RPMI7951 (cell line): ENCODE results near the gene S1PR3. TPM values are rescaled to one million over a fixed set of nuclear protein-coding genes. Genes with fewer than 3 reads are reported as not detected.

Source experiments
- DNase-seq: peaks from one replicate; pipeline ENCODE4 v3.0.0-alpha.2; 2012; ENCODE audit warnings: low read depth
- total RNA-seq: library from RNA; depleted of rRNA; stranded (reverse); fragments of >200 nt; shearing (Covaris generic); gene quantifications from 2 replicates; pipeline ENCODE4 v1.2.3, GENCODE V29; 2014

S1PR3 gene
- total RNA-seq, 1 experiment from 2014 or later, result 16.8 TPM

GRCh38 chr9:88992556-88992955 lies 1.3 kb downstream of the S1PR3 start:
- no peak for DNase-seq

- no peak for DNase-seq
Observed at GRCh38 chr9:88993327-88993726, 2.1 kb downstream of the S1PR3 start.

- DNase-seq, result no peak
Observed at GRCh38 chr9:88993871-88994460, 2.7 kb downstream of the S1PR3 start.

- DNase-seq, result no peak
Observed at GRCh38 chr9:88994469-88995199, 3.4 kb downstream of the S1PR3 start.

GRCh38 chr9:88995200-88995577 lies 3.9 kb downstream of the S1PR3 start:
- no peak for DNase-seq

- no peak for DNase-seq
Observed at GRCh38 chr9:88995627-88996026, 4.4 kb downstream of the S1PR3 start.

- DNase-seq, result no peak
Observed at GRCh38 chr9:88996046-88996920, 5.0 kb downstream of the S1PR3 start.

- DNase-seq, result no peak
Observed at GRCh38 chr9:88996921-88997235, 5.6 kb downstream of the S1PR3 start.

- no peak for DNase-seq
Observed at GRCh38 chr9:88997646-88998045, 6.4 kb downstream of the S1PR3 start.

GRCh38 chr9:88998503-88998902 lies 7.2 kb downstream of the S1PR3 start:
- DNase-seq, result no peak

- peak; percentile 48 for DNase-seq
Observed at GRCh38 chr9:88998911-88999310, 7.6 kb downstream of the S1PR3 start.

- DNase-seq, result no peak
Observed at GRCh38 chr9:89000371-89000781, 9.1 kb downstream of the S1PR3 start.

- peak; percentile 72 for DNase-seq
Observed at GRCh38 chr9:89000973-89001916, 10.0 kb downstream of the S1PR3 start.

GRCh38 chr9:89001917-89002540 lies 10.8 kb downstream of the S1PR3 start:
- DNase-seq, result no peak

GRCh38 chr9:89002987-89003386 lies 11.7 kb downstream of the S1PR3 start:
- DNase-seq, result no peak

GRCh38 chr9:89005323-89005722 lies 14.1 kb downstream of the S1PR3 start:
- no peak for DNase-seq

- DNase-seq, result no peak
Observed at GRCh38 chr9:89006267-89006666, 15.0 kb downstream of the S1PR3 start.

GRCh38 chr9:89006996-89007967 lies 16.0 kb downstream of the S1PR3 start:
- DNase-seq, result no peak

- no peak for DNase-seq
Observed at GRCh38 chr9:89008055-89008743, 16.9 kb downstream of the S1PR3 start.
